H9 (cell line): Measurements from ENCODE around the gene CFAP157. TPM values are rescaled to one million over a fixed set of nuclear protein-coding genes. Genes with fewer than 3 reads are reported as not detected.

Experiments
- DNase-seq: peaks from one replicate; pipeline ENCODE4 v3.0.0-alpha.2; 2017
- H2AFZ ChIP-seq: one replicate; pipeline ENCODE4 v1.6.1; 2013; ENCODE audit warnings: mild to moderate bottlenecking, low read length, control low read depth, moderate library complexity
- H2AK5ac ChIP-seq: 2 replicates; pipeline ENCODE4 v1.6.1; 2013; ENCODE audit warnings: low read length, control low read depth, mixed read lengths; ENCODE audit not compliant: insufficient read length
- H2BK120ac ChIP-seq: one replicate; pipeline ENCODE4 v1.6.1; 2013; ENCODE audit warnings: low read depth, mild to moderate bottlenecking, low read length, control low read depth, inconsistent platforms; ENCODE audit not compliant: poor library complexity, severe bottlenecking
- H2BK12ac ChIP-seq: 2 replicates; pipeline ENCODE4 v1.6.1; 2013; ENCODE audit warnings: low read length, control low read depth, mixed read lengths, low read depth; ENCODE audit not compliant: insufficient read length
- H2BK15ac ChIP-seq: 2 replicates; pipeline ENCODE4 v1.6.1; 2013; ENCODE audit warnings: low read depth, low read length, control low read depth
- H2BK20ac ChIP-seq: one replicate; pipeline ENCODE4 v1.6.1; 2013; ENCODE audit warnings: low read depth, mild to moderate bottlenecking, low read length, control low read depth, inconsistent platforms; ENCODE audit not compliant: poor library complexity, severe bottlenecking
- H2BK5ac ChIP-seq: 2 replicates; pipeline ENCODE4 v1.6.1; 2013; ENCODE audit warnings: low read length, control low read depth, mixed read lengths; ENCODE audit not compliant: insufficient read length
- H3K14ac ChIP-seq: 2 replicates; pipeline ENCODE4 v1.6.1; 2013; ENCODE audit warnings: low read length, control low read depth; ENCODE audit not compliant: insufficient read depth
- H3K18ac ChIP-seq: 2 replicates; pipeline ENCODE4 v1.6.1; 2013; ENCODE audit warnings: low read depth, mild to moderate bottlenecking, mixed read lengths, low read length, control low read depth; ENCODE audit not compliant: insufficient read length
- H3K23ac ChIP-seq: 2 replicates; pipeline ENCODE4 v1.6.1; 2013; ENCODE audit warnings: low read length, control low read depth, mixed read lengths, low read depth; ENCODE audit not compliant: insufficient read length
- H3K23me2 ChIP-seq: 2 replicates; pipeline ENCODE4 v1.6.1; 2013; ENCODE audit warnings: low read depth, mild to moderate bottlenecking, mixed read lengths, low read length, control low read depth; ENCODE audit not compliant: insufficient read length, poor library complexity, severe bottlenecking
- H3K27ac ChIP-seq: 2 replicates; pipeline ENCODE4 v1.5.1; 2013; ENCODE audit warnings: low read length, control low read depth, mixed read lengths, low read depth; ENCODE audit not compliant: insufficient read length
- H3K27me3 ChIP-seq: 2 replicates; pipeline ENCODE4 v1.6.1; 2013; ENCODE audit warnings: low read length, control low read depth, inconsistent platforms; ENCODE audit not compliant: insufficient read depth
- H3K4ac ChIP-seq: 2 replicates; pipeline ENCODE4 v1.6.1; 2013; ENCODE audit warnings: low read depth, mild to moderate bottlenecking, control low read depth, inconsistent platforms, low read length, moderate library complexity
- H3K4me1 ChIP-seq: 2 replicates; pipeline ENCODE4 v1.6.1; 2013; ENCODE audit warnings: low read length, control low read depth, inconsistent platforms; ENCODE audit not compliant: insufficient read depth
- H3K4me2 ChIP-seq: 2 replicates; pipeline ENCODE4 v1.6.1; 2013; ENCODE audit warnings: low read length, control low read depth, mixed read lengths; ENCODE audit not compliant: insufficient read length, insufficient read depth
- H3K56ac ChIP-seq: 2 replicates; pipeline ENCODE4 v1.6.1; 2013; ENCODE audit warnings: low read depth, mild to moderate bottlenecking, mixed read lengths, low read length, control low read depth; ENCODE audit not compliant: insufficient read length
- H3K79me1 ChIP-seq: 2 replicates; pipeline ENCODE4 v1.6.1; 2013; ENCODE audit warnings: low read depth, mild to moderate bottlenecking, moderate library complexity, low read length, control low read depth, inconsistent platforms; ENCODE audit not compliant: insufficient read depth, poor library complexity, severe bottlenecking
- H3K79me2 ChIP-seq: 2 replicates; pipeline ENCODE4 v1.6.1; 2013; ENCODE audit warnings: low read length, control low read depth, inconsistent platforms; ENCODE audit not compliant: insufficient read depth
- H3K9ac ChIP-seq: 2 replicates; pipeline ENCODE4 v1.6.1; 2013; ENCODE audit warnings: low read length, control low read depth, mixed read lengths; ENCODE audit not compliant: insufficient read length; ENCODE audit errors: extremely low read depth
- H3K9me3 ChIP-seq: one replicate; pipeline ENCODE4 v1.6.1; 2013; ENCODE audit warnings: low read depth, low read length, inconsistent platforms; ENCODE audit not compliant: control insufficient read depth
- H3T11ph ChIP-seq: one replicate; pipeline ENCODE4 v1.6.1; 2013; ENCODE audit warnings: mild to moderate bottlenecking, low read length, control low read depth, inconsistent platforms
- H4K20me1 ChIP-seq: one replicate; pipeline ENCODE4 v1.6.1; 2013; ENCODE audit not compliant: control insufficient read depth, insufficient read length, insufficient read depth
- H4K5ac ChIP-seq: 2 replicates; pipeline ENCODE4 v1.6.1; 2013; ENCODE audit warnings: low read depth, mild to moderate bottlenecking, mixed read lengths, low read length, control low read depth; ENCODE audit not compliant: insufficient read length
- H4K8ac ChIP-seq: replicated peaks from 2 replicates; pipeline ENCODE4 v1.6.1; 2013; ENCODE audit warnings: low read length, control low read depth, mixed read lengths, low read depth; ENCODE audit not compliant: insufficient read length
- H4K91ac ChIP-seq: 2 replicates; pipeline ENCODE4 v1.6.1; 2013; ENCODE audit warnings: low read depth, mild to moderate bottlenecking, moderate library complexity, mixed read lengths, low read length, control low read depth; ENCODE audit not compliant: insufficient read length
- H3K27ac Mint-ChIP-seq, 3 experiments: 2 replicates in 2 of 3; 3 replicates in 1 of 3; pipeline ENCODE4 v1.8.0; 2020 to 2021; ENCODE audit warnings: mixed read lengths in 3 of 3, mild to moderate bottlenecking in 1 of 3, moderate library complexity in 1 of 3
- H3K27me3 Mint-ChIP-seq: 2 replicates; pipeline ENCODE4 v1.8.0; 2021; ENCODE audit warnings: low read depth, mild to moderate bottlenecking, moderate library complexity, mixed read lengths
- H3K36me3 Mint-ChIP-seq, 3 experiments: 2 replicates in 2 of 3; 3 replicates in 1 of 3; pipeline ENCODE4 v1.8.0; 2020 to 2021; ENCODE audit warnings: low read depth in 3 of 3, mixed read lengths in 3 of 3; ENCODE audit not compliant: insufficient read depth in 1 of 3
- H3K4me1 Mint-ChIP-seq, 2 experiments: 2 replicates each; pipeline ENCODE4 v1.8.0; 2020; ENCODE audit warnings: mixed read lengths in 2 of 2
- H3K4me3 Mint-ChIP-seq, 2 experiments: 2 replicates in 1 of 2; 3 replicates in 1 of 2; pipeline ENCODE4 v1.8.0; 2020 to 2021; ENCODE audit warnings: mild to moderate bottlenecking in 2 of 2, mixed read lengths in 2 of 2, moderate library complexity in 1 of 2
- H3K9me3 Mint-ChIP-seq, 2 experiments: 2 replicates in 1 of 2; 3 replicates in 1 of 2; pipeline ENCODE4 v1.8.0; 2020; ENCODE audit warnings: mild to moderate bottlenecking in 2 of 2, mixed read lengths in 2 of 2, moderate library complexity in 1 of 2
- WGBS: extraction: QIAGEN DNeasy Blood & Tissue Kit; methylation state at CpG from one replicate; pipeline ENCODE4 v1.1.7; 2013; ENCODE audit warnings: missing lambda C conversion rate, low lambda C conversion rate, mixed read lengths; ENCODE audit not compliant: insufficient read length; ENCODE audit errors: extremely low coverage; 5-methylcytosine and 5-hydroxymethylcytosine counted together
- total RNA-seq: library from RNA; stranded (reverse); gene quantifications from 2 replicates; pipeline ENCODE4 v1.2.1, GENCODE V29; 2021
- TF ChIP-seq, protein P1 (sequence below): fragments of 200-600 bp; sonication (generic); conservative IDR thresholded peaks from 3 replicates; pipeline ENCODE4 v1.8.0; 2021; ENCODE audit warnings: antibody characterized with exemption, mild to moderate bottlenecking

Gene CFAP157
- total RNA-seq, 1 experiment from 2014 or later: 0.22 TPM

DNA sequence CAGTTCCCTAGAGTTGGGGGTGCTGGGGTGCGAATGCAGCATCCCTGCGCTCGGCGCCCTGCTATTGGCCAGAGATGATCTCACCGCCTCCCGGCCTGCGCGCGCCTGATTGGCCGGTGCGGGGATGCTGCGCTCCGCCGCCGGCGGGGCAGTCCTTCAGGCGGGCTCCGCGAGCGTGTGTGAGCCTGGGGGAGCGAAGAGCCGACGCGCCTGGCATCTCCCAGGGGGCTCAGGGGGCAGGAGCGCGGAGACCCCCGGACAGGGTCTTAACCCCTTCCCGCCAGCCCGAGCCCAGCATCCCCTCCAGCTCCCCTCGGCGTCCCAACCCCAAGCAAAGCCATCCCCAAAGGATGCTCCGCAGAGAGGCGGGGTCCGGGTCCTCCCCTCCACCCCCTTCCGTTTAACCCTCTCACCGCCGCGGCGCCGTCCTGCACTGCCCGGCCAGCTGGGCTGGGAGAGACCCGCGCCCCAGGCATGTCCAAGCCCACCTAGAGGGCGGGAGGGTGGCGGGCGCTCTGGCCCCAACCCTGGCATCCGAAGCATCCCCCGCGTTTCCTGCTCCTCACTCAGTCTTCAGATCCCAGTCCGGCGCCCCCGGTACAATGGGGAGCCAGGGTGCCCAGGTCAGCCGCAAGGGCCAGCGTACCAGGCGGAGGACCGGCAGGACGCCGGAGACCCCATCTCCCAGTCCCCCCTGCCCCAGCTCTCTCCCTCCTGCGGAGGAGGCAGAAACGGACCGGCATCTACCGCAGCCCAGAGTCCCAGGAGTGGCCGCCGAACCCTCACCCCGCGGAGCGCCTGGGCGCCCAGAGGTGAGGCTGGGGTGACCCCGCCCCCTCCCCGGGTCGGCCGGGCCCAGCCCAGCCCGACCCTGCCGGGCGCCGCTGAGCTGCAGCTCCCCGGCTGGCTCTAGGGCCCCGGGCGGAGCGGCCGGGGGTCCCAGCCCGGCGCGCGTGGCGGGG is 47.6 kb downstream of the CFAP157 start:
- H4K5ac ChIP-seq: no peak overlapping the region
- H3K4me3 Mint-ChIP-seq: peak overlapping the region; percentile 64 to 82
- H3K23ac ChIP-seq: no peak overlapping the region
- H3K18ac ChIP-seq: no peak overlapping the region
- TF ChIP-seq, protein P1, sequence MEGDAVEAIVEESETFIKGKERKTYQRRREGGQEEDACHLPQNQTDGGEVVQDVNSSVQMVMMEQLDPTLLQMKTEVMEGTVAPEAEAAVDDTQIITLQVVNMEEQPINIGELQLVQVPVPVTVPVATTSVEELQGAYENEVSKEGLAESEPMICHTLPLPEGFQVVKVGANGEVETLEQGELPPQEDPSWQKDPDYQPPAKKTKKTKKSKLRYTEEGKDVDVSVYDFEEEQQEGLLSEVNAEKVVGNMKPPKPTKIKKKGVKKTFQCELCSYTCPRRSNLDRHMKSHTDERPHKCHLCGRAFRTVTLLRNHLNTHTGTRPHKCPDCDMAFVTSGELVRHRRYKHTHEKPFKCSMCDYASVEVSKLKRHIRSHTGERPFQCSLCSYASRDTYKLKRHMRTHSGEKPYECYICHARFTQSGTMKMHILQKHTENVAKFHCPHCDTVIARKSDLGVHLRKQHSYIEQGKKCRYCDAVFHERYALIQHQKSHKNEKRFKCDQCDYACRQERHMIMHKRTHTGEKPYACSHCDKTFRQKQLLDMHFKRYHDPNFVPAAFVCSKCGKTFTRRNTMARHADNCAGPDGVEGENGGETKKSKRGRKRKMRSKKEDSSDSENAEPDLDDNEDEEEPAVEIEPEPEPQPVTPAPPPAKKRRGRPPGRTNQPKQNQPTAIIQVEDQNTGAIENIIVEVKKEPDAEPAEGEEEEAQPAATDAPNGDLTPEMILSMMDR: no peak
- H3K27me3 ChIP-seq: no peaks in the 10 kb centered on the region; the same call in 1 of the 2 replicates
- no peak overlapping the region for H2AFZ ChIP-seq
- no peak overlapping the region for H3K27ac Mint-ChIP-seq
- no peak overlapping the region for H4K91ac ChIP-seq
- no peak overlapping the region for H3K56ac ChIP-seq
- peaks cover 52% of the 10 kb centered on the region for H3K27me3 Mint-ChIP-seq
- H2BK15ac ChIP-seq: no peak overlapping the region
- peak overlapping the region; percentile 83; the same call in 1 of the 2 replicates for H3K14ac ChIP-seq
- H3K9me3 Mint-ChIP-seq: no peaks in the 10 kb centered on the region
- no CpG with 5 or more reads among the region's 86 CpGs for WGBS
- H3K27ac ChIP-seq: no peak overlapping the region
- peak overlapping the region; percentile 49 for H3K4me2 ChIP-seq
- no peaks in the 10 kb centered on the region for H3K79me2 ChIP-seq
- no peak overlapping the region for H2BK12ac ChIP-seq
- DNase-seq: peak; percentile 78
- H3K79me1 ChIP-seq: no peaks in the 10 kb centered on the region
- peaks cover 6% of the 10 kb centered on the region for H3K23me2 ChIP-seq
- no peaks in the 10 kb centered on the region for H3K9me3 ChIP-seq
- H3T11ph ChIP-seq: no peak overlapping the region
- peaks cover 0 to 8% (median 0%) of the 10 kb centered on the region in 3 experiments; a peak in 2 of 7 replicates for H3K36me3 Mint-ChIP-seq
- no peak overlapping the region for H2AK5ac ChIP-seq
- H2BK120ac ChIP-seq: no peak overlapping the region
- peaks cover 3% of the 10 kb centered on the region; the same call in 1 of the 2 replicates for H3K4me1 ChIP-seq
- H2BK20ac ChIP-seq: no peak overlapping the region
- H4K20me1 ChIP-seq: no peaks in the 10 kb centered on the region
- no peak overlapping the region for H2BK5ac ChIP-seq
- no peak overlapping the region for H3K9ac ChIP-seq
- H3K4ac ChIP-seq: no peak overlapping the region
- peaks cover 3 to 6% of the 10 kb centered on the region in 2 experiments; a peak in 2 of 4 replicates for H3K4me1 Mint-ChIP-seq
- no peak overlapping the region for H4K8ac ChIP-seq
